Measurements from ENCODE around the gene S100A10.

DNA sequence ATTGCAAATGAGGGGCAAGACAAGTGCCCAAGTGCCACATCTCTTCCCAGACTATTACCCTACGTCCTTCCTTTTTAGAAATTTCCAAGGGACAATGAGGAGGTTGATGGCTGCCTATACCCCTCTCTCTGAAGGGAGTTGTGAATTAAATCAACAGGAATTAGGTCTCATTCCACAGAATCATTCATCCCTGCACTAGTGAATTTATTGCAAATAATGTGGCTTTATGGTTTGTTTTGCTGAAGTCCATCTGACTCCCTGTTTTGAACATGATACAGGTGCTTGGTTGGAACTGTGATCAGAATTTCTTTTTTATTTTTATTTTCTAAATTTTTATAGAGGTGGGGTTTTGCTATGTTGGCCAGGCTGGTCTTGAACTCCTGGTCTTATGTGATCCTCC is 50.1 kb downstream of the S100A10 start:
- TF ChIP-seq, protein P1, sequence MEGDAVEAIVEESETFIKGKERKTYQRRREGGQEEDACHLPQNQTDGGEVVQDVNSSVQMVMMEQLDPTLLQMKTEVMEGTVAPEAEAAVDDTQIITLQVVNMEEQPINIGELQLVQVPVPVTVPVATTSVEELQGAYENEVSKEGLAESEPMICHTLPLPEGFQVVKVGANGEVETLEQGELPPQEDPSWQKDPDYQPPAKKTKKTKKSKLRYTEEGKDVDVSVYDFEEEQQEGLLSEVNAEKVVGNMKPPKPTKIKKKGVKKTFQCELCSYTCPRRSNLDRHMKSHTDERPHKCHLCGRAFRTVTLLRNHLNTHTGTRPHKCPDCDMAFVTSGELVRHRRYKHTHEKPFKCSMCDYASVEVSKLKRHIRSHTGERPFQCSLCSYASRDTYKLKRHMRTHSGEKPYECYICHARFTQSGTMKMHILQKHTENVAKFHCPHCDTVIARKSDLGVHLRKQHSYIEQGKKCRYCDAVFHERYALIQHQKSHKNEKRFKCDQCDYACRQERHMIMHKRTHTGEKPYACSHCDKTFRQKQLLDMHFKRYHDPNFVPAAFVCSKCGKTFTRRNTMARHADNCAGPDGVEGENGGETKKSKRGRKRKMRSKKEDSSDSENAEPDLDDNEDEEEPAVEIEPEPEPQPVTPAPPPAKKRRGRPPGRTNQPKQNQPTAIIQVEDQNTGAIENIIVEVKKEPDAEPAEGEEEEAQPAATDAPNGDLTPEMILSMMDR (IDR thresholded peaks at IDR 0.05; ENCODE audit: poor library complexity), result no peak
- TF ChIP-seq EZH2 (IDR thresholded peaks at IDR 0.05; ENCODE audit: borderline replicate concordance), result no peak

All from hepatocyte (in vitro differentiated cells).